ENCODE data around the gene PCGF5. TPM values are rescaled to one million over a fixed set of nuclear protein-coding genes. Genes with fewer than 3 reads are reported as not detected.
A peak's percentile ranks its signal among the peaks of the same experiment; 100 is the strongest.
"Not testable (repeated sequence)": the region's sequence is repeated elsewhere in the genome, so short reads cannot be mapped to it uniquely, and the experiment has no call there.

The PCGF5 gene
- total and polyA plus RNA-seq, 5 experiments from 2014 or later, result 51.1 to 73.5 (median 55.7) TPM

DNA sequence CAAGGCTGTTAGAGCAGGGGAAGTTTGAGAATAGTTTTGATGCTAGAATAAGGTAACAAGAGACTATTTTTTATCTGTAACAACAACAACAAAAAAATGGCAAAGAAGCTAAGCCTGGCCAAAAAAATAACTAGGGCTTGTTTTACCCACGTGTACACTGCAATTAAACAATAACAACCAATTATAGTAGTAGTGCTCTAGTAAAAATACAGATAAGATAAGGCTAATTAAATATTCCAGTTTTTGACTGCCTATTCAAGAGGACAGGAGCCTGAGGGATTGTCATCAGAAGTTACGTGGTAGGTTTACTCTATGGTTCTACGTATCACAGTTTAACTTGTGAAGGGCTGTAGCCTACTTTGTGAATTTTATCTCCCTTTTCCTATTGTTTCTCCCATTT is 29.2 kb downstream of the PCGF5 start:
- Mint-ChIP-seq H3K27me3 (no peaks in the 10 kb centered on the region), H3K36me3 (peaks cover 7 to 42% (median 27%) of the 10 kb centered on the region in 3 donors), H3K27ac (peak overlapping the region in 5 of 10 donors; percentile 0 to 73 (median 35)), H3K9me3 (no peaks in the 10 kb centered on the region), H3K4me3 (no peak overlapping the region), H3K4me1 (peaks cover 6 to 9% (median 7%) of the 10 kb centered on the region in 4 donors)
- ATAC-seq, result no peak
- POLR2A ChIA-PET, result interaction anchor here (0.6 to 2.3 kb wide), 4 partner anchors 25 to 337 kb away, joined by 3 to 24 read pairs (median 6); no protein-coding TSS in a partner anchor
- no peak for DNase-seq

DNA sequence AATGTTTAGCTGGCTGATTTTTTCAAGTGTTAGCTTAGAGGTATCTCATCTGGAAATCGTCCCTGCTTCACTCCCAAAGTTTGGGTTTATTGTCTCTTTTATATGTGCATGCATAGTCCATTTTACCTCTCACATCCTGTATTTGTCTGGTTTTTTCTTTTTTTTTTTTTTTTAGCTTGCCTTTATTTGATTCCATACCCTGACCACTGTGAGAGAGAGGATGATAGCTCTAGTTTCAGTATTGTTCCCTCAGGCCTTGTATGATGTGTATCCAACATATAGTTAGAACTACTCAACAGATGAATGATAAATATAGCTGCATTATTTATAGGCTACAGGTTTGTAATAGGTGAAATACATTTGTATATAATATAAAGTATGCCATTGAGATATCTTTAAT is 29.9 kb downstream of the PCGF5 start:
- ATAC-seq (no peak), DNase-seq (no peak)
- Mint-ChIP-seq H3K9me3 (peaks cover 0 to 4% (median 0%) of the 10 kb centered on the region in 9 donors), H3K27ac (peak overlapping the region in 6 of 10 donors; percentile 0 to 76 (median 43)), H3K4me3 (peak overlapping the region in 1 of 10 donors; percentile 24), H3K27me3 (no peaks in the 10 kb centered on the region), H3K4me1 (peaks cover 6 to 9% (median 7%) of the 10 kb centered on the region in 4 donors), H3K36me3 (peaks cover 12 to 48% (median 33%) of the 10 kb centered on the region in 3 donors)
- POLR2A ChIA-PET, result interaction anchor here (0.6 to 2.3 kb wide), 6 partner anchors 26 to 549 kb away, joined by 3 to 24 read pairs (median 3); no protein-coding TSS in a partner anchor

DNA sequence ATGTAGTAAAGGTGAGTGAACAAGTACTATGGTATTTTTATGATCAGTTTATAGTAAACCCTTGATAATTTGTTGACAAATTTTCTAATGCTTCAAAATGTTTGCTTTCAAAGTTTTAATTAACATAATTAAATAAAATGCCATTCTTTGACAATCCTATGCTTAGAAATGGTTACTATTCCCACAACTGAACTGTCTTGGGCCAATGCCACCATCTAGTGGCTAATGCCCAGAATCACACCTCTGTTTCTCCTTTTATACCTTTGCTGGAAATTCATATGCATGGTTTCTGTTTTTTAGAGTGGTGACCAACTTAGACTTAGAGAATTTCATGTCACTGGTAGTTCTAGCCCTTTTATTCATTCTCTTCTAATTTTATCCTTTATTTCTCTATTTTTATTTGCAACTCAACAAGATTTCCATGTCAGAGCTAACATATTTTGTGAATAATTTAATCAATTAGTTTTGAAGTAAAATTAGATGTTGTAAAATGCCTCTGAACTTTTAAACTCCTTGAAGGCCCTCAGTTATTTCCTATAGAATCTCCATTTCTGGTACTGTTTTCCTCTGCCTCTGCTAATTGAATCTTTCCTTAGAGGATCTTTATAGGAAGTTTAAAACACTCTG is 31.1 kb downstream of the PCGF5 start:
- H3K4me1 Mint-ChIP-seq, result peaks cover 6 to 9% (median 7%) of the 10 kb centered on the region in 4 donors
- peaks cover 0 to 6% (median 0%) of the 10 kb centered on the region in 9 donors for H3K9me3 Mint-ChIP-seq
- DNase-seq (peak; percentile 14 to 76 (median 58)), ATAC-seq (peak; percentile 70 to 80)
- H3K27ac Mint-ChIP-seq, result peak overlapping the region in 1 of 10 donors; percentile 39
- POLR2A ChIA-PET, result interaction anchor here (2.3 kb wide), 1 partner anchor 89 kb away, joined by 24 read pairs; no protein-coding TSS in a partner anchor
- H3K4me3 Mint-ChIP-seq, result no peak overlapping the region
- peaks cover 17 to 61% (median 43%) of the 10 kb centered on the region in 3 donors for H3K36me3 Mint-ChIP-seq
- H3K27me3 Mint-ChIP-seq, result no peaks in the 10 kb centered on the region

DNA sequence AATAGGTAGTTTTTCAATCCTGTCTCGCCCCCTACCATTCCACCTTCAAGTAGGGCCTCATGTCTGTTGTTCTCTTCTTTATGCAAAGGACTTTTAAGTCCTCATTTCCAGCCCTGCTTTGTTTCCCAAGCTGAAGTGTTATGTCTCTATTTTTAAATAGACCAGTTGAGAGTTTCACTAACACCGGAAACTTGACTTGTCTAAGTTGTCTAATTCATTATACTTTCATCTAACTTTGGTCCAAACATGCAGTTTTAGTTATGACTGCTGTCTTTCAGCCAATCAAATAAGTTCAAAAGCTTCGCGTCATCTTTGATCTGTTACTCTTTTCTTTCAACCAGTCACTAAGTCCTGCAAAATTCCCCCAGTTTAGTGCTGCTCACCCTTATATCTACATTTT is 32.8 kb downstream of the PCGF5 start:
- Mint-ChIP-seq H3K36me3 (peaks cover 19 to 78% (median 54%) of the 10 kb centered on the region in 3 donors), H3K9me3 (peaks cover 0 to 6% (median 0%) of the 10 kb centered on the region in 9 donors), H3K27me3 (no peaks in the 10 kb centered on the region), H3K4me1 (peaks cover 3 to 7% (median 7%) of the 10 kb centered on the region in 4 donors), H3K4me3 (no peak overlapping the region), H3K27ac (no peak overlapping the region)
- POLR2A ChIA-PET, result no interaction called here
- no peak for ATAC-seq
- DNase-seq, result no peak

DNA sequence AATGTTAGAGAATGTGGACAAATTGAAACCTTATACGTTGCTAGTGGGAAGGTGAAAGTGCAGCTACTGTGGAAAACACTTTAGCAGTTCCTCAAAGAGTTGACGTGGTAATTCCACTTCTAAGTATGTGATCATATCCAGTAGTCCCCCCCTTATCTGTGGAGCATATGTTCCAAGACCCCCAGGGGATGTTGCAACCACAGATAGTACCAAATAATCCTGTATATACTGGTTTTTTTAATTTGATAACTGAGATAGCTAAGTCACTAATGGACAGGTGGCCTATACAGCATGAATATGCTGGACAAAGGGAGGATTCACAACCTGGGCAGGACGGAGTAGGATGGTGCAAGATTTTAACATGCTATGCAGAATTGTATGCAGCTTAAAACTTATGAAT is 36.8 kb downstream of the PCGF5 start:
- ATAC-seq (no peak), DNase-seq (no peak)
- peaks cover 0 to 6% (median 0%) of the 10 kb centered on the region in 9 donors for H3K9me3 Mint-ChIP-seq
- no peaks in the 10 kb centered on the region for H3K27me3 Mint-ChIP-seq
- POLR2A ChIA-PET, result no interaction called here
- H3K36me3 Mint-ChIP-seq, result peaks cover 19 to 89% (median 65%) of the 10 kb centered on the region in 3 donors
- H3K27ac Mint-ChIP-seq, result no peak overlapping the region
- no peak overlapping the region for H3K4me3 Mint-ChIP-seq
- peaks cover 0 to 2% (median 0%) of the 10 kb centered on the region in 4 donors for H3K4me1 Mint-ChIP-seq

DNA sequence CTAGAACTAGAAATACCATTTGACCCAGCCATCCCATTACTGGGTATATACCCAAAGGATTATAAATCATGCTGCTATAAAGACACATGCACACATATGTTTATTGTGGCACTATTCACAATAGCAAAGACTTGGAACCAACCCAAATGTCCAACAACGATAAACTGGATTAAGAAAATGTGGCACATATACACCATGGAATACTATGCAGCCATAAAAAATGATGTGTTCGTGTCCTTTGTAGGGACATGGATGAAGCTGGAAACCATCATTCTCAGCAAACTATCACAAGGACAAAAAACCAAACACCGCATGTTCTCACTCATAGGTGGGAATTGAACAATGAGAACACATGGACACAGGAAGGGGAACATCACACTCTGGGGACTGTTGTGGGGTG is 40.0 kb downstream of the PCGF5 start:
- H3K4me3 Mint-ChIP-seq, H3K27me3 Mint-ChIP-seq, POLR2A ChIA-PET, H3K27ac Mint-ChIP-seq, H3K4me1 Mint-ChIP-seq, DNase-seq, H3K9me3 Mint-ChIP-seq, ATAC-seq: not testable (repeated sequence)
- peaks cover 6 to 81% (median 42%) of the 10 kb centered on the region in 3 donors for H3K36me3 Mint-ChIP-seq

DNA sequence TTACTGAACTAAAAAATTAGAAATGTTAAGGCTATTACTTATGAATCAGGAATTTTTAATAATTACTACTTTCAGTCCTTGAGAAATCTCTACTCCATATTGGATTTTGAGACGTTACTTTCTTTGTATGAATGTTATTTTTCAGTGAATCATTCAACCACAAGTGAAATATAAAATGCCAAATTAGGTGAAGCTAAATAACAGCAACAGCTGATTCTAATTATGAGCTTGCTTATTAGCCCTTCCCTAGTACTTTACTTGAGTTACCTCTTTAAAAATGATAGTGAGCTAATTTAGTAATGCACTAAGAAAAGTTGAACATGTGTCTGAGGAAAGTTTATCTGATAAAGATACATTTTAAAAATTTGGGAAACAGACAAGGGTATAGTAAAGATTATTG is 51.4 kb downstream of the PCGF5 start:
- POLR2A ChIA-PET, result no interaction called here
- Mint-ChIP-seq H3K27me3 (no peaks in the 10 kb centered on the region), H3K27ac (no peak overlapping the region)

DNA sequence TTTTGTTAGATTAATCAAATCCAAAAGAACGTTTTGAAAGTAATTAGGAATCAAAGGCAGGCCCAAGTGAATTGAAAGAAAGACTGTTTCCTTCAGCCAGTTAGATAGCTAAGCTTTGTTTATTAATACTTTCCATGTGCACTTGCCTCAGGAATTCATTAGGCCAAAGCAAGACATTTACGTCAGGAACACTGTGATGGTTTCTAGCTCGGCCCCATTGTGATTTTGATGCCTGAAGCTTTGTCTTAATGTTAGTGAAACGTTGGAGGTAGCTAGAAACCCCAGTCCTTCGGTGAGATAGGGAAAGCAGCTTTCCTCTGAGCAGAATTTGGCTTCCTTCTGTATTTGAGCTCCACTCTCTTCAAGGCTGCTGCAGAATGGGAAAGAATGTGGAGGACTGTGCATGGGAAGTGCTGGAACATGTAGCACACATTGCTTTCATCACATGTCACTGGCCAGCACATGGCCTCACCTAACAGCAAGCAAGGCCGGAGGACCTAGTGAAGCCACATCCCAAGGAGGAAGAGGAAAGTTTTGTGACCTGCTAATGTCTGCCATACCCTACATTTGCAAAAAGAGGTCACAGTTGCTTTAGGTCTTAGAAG is 64.1 kb downstream of the PCGF5 start:
- no peaks in the 10 kb centered on the region for H3K27me3 Mint-ChIP-seq
- no peaks in the 10 kb centered on the region for H3K9me3 Mint-ChIP-seq
- H3K4me3 Mint-ChIP-seq, result no peak overlapping the region
- no peak for ATAC-seq
- H3K36me3 Mint-ChIP-seq, result peaks cover 0 to 12% (median 0%) of the 10 kb centered on the region in 3 donors
- POLR2A ChIA-PET, result no interaction called here
- peak overlapping the region in 1 of 10 donors; percentile 68 for H3K27ac Mint-ChIP-seq
- no peak for DNase-seq
- peaks cover 0 to 8% (median 1%) of the 10 kb centered on the region in 4 donors for H3K4me1 Mint-ChIP-seq

More for the DNA sequence above, 51.4 kb downstream of the PCGF5 start:
- Mint-ChIP-seq H3K4me3 (no peak overlapping the region), H3K9me3 (no peaks in the 10 kb centered on the region), H3K4me1 (peaks cover 0 to 5% (median 1%) of the 10 kb centered on the region in 4 donors), H3K36me3 (peaks cover 2 to 62% (median 4%) of the 10 kb centered on the region in 3 donors)
- DNase-seq (no peak), ATAC-seq (no peak)

DNA sequence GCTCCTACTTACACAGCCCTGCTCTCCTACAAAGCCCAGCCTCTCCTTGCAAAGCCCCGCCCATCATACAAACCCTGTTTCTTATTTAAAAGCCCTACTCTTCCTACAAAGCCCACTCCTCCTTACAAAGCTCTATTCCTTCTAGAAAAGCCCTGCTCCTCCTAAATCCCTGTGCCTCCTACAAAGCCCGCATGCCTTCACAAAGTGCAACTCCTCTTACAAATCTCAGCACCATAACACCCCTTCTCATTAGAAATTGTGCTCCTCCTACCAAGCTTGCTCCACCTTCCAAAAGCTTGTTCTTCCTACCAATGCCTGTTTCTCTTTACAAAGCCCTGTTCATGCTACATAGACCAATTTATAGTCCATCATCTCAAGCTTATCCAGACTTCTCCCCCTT is 66.1 kb downstream of the PCGF5 start:
- peaks cover 0 to 9% (median 0%) of the 10 kb centered on the region in 3 donors for H3K36me3 Mint-ChIP-seq
- no peak for ATAC-seq

DNA sequence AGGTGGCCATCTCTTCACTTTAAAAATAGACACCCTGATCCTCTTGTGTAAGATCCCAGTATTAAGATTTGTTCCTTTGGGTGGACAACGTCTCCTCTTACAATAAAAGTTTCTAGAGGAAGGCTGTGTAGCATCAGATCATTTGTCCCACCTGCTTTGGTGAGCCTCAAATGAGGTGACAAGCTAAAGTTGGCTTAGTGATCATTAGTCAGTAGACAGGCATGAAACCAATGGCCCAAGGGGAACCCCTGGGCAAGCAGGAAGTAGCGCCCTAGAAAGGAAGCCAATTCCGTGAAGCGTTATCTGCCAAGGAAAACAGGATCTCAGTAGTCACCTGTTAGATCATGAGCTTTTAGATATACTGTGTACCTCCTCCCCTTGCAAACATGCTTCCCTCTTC is 66.8 kb downstream of the PCGF5 start:
- POLR2A ChIA-PET, result no interaction called here
- Mint-ChIP-seq H3K4me3 (no peak overlapping the region), H3K27me3 (peaks cover 0 to 10% (median 6%) of the 10 kb centered on the region in 5 donors), H3K27ac (no peak overlapping the region), H3K9me3 (no peaks in the 10 kb centered on the region), H3K36me3 (peaks cover 0 to 6% (median 0%) of the 10 kb centered on the region in 3 donors), H3K4me1 (peaks cover 0 to 8% (median 2%) of the 10 kb centered on the region in 4 donors)
- no peak for DNase-seq
- no peak for ATAC-seq

More for the DNA sequence above, 66.1 kb downstream of the PCGF5 start:
- POLR2A ChIA-PET, result no interaction called here
- DNase-seq, result no peak
- Mint-ChIP-seq H3K27me3 (peaks cover 0 to 7% (median 5%) of the 10 kb centered on the region in 5 donors), H3K27ac (no peak overlapping the region), H3K4me1 (peaks cover 0 to 8% (median 2%) of the 10 kb centered on the region in 4 donors), H3K4me3 (no peak overlapping the region), H3K9me3 (no peaks in the 10 kb centered on the region)

DNA sequence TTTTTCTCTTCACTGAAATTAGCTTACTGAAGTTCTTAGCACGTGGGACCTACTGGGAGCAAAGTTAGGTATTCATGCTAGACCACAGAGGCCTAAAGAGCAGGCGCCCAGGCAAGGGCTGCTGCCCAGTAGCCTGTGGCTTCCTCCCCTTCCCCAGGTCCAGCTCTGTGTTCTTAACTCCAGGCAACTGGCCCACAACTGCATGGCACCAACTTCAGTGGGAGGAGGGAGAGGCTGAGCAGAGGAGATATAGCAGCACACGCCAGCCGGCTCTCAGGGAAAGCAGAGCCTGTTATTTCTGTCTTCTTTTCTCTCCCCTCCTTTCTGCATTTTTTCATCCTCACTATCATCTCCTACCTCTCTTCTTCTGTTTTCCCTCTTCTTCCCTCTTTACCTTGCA is 67.4 kb downstream of the PCGF5 start:
- no peaks in the 10 kb centered on the region for H3K9me3 Mint-ChIP-seq
- peaks cover 0 to 10% (median 6%) of the 10 kb centered on the region in 5 donors for H3K27me3 Mint-ChIP-seq
- peaks cover 0 to 3% (median 0%) of the 10 kb centered on the region in 3 donors for H3K36me3 Mint-ChIP-seq
- ATAC-seq, result no peak
- H3K27ac Mint-ChIP-seq, result peak overlapping the region in 2 of 10 donors; percentile 14 to 68
- peaks cover 0 to 8% (median 2%) of the 10 kb centered on the region in 4 donors for H3K4me1 Mint-ChIP-seq
- no peak overlapping the region for H3K4me3 Mint-ChIP-seq
- POLR2A ChIA-PET, result no interaction called here
- no peak for DNase-seq

DNA sequence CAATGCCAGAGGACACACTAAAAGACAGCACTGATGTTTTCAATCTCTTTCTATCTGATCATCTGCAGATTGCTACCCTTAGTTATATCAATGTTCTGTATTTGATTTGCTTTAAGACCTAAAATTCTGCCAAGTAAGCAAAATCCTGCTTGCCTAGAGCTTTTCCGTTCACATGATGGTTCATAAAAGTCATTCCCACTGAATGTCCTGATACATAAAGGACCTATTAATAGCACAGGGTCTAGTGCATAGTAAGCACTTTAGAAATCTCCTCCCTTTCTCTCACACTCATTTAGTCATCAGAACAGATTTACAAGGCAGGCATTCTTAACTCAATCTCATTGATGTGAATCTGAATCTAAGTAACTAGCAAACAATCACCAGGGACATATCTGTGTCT is 68.8 kb downstream of the PCGF5 start:
- H3K27ac Mint-ChIP-seq, result no peak overlapping the region
- H3K36me3 Mint-ChIP-seq, result no peaks in the 10 kb centered on the region
- ATAC-seq (no peak), DNase-seq (no peak)
- peaks cover 0 to 8% (median 2%) of the 10 kb centered on the region in 4 donors for H3K4me1 Mint-ChIP-seq
- POLR2A ChIA-PET, result no interaction called here
- H3K4me3 Mint-ChIP-seq, result no peak overlapping the region
- peaks cover 0 to 12% (median 9%) of the 10 kb centered on the region in 5 donors for H3K27me3 Mint-ChIP-seq
- H3K9me3 Mint-ChIP-seq, result no peaks in the 10 kb centered on the region

DNA sequence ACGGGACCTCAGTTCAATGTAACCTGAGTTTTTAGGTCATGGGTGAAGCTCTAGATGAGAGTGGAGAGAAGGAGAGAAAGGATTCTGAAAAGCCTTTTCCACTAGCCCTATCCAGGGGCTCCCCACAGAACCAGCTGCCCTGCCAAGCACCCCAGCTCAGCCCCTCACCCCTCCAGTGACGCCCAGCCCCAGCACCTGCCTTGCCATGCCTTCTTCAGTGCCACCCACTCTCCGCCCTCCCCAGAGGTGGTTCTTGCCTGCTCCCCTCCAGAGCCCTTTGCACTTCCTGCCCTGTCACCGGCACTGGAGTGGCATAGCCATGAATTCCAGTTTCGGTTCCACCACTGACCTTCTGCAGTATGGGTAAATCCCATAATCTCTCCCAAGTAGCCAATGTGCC is 70.1 kb downstream of the PCGF5 start:
- POLR2A ChIA-PET, result no interaction called here
- ATAC-seq, result no peak

More for the DNA sequence above, 70.1 kb downstream of the PCGF5 start:
- no peaks in the 10 kb centered on the region for H3K36me3 Mint-ChIP-seq
- no peaks in the 10 kb centered on the region for H3K9me3 Mint-ChIP-seq
- peaks cover 0 to 13% (median 9%) of the 10 kb centered on the region in 5 donors for H3K27me3 Mint-ChIP-seq
- no peak for DNase-seq
- H3K4me1 Mint-ChIP-seq, result peaks cover 0 to 8% (median under 1%) of the 10 kb centered on the region in 4 donors
- H3K4me3 Mint-ChIP-seq, result no peak overlapping the region
- H3K27ac Mint-ChIP-seq, result peak overlapping the region in 1 of 10 donors; percentile 24
